HG03060 (cell line): ENCODE measurements around the gene ARHGAP11A.

Experiments
- ATAC-seq: cut with Tn5 transposase; IDR thresholded peaks from one replicate; pipeline ENCODE4 v1.9.1; 2021; ENCODE audit warnings: low read depth, moderate number of reproducible peaks; ENCODE audit not compliant: unreplicated experiment

The ARHGAP11A gene

GRCh38 chr15:32682977-32683630 is 67.8 kb downstream of the ARHGAP11A start:
- ATAC-seq: no peak

- no peak for ATAC-seq
Measured at GRCh38 chr15:32683906-32684584, 68.7 kb downstream of the ARHGAP11A start.

GRCh38 chr15:32685576-32685975 is 70.3 kb downstream of the ARHGAP11A start:
- ATAC-seq: no peak

- ATAC-seq: no peak
Measured at GRCh38 chr15:32687556-32687955, 72.3 kb downstream of the ARHGAP11A start.

GRCh38 chr15:32688151-32688639 is 72.9 kb downstream of the ARHGAP11A start:
- no peak for ATAC-seq
